Breast epithelium (tissue), 4 donors: ENCODE data around the gene CD44. TPM values are rescaled to one million over a fixed set of nuclear protein-coding genes. Genes with fewer than 3 reads are reported as not detected.

Experiments
- DNase-seq, 2 donors: peaks; one replicate each; pipeline ENCODE4 v3.0.0-alpha.2; 2019; ENCODE audit warnings: low spot score in 2 of 2
- H3K27ac ChIP-seq, 2 donors: fragments of 200-600 bp; sonication (generic) in 1 of 2; one replicate each; pipeline ENCODE4 v1.5.1; 2016 to 2019; ENCODE audit warnings: mild to moderate bottlenecking in 1 of 2
- H3K27me3 ChIP-seq, 2 donors: fragments of 200-600 bp; sonication (generic) in 1 of 2; one replicate each; pipeline versions ENCODE4 v1.5.1 to v1.6.0; 2017 to 2019; ENCODE audit warnings: control low read depth in 1 of 2, mild to moderate bottlenecking in 1 of 2
- H3K36me3 ChIP-seq: fragments of 200-600 bp; one replicate; pipeline ENCODE4 v1.5.1; 2019
- H3K4me1 ChIP-seq, 2 donors: fragments of 200-600 bp; sonication (generic); one replicate each; pipeline ENCODE4 v1.5.1; 2016 to 2019; ENCODE audit warnings: control low read depth in 1 of 2
- H3K4me3 ChIP-seq, 3 donors: fragments of 200-600 bp; sonication (generic); 1 replicate in 2 of 3; 2 replicates in 1 of 3; pipeline ENCODE4 v1.5.1; 2016 to 2019; ENCODE audit warnings: mild to moderate bottlenecking in 3 of 3, moderate library complexity in 2 of 3
- H3K9me3 ChIP-seq, 2 donors: fragments of 200-600 bp; sonication (generic) in 1 of 2; one replicate each; pipeline ENCODE4 v1.5.1; 2016 to 2019; ENCODE audit warnings: control low read depth in 1 of 2
- CTCF ChIP-seq, 3 donors: fragments of 450-650 bp; IDR thresholded peaks; one replicate each; pipeline ENCODE4 v1.5.1; 2016 to 2017; ENCODE audit warnings: antibody characterized with exemption in 3 of 3, mild to moderate bottlenecking in 3 of 3, moderate library complexity in 3 of 3
- POLR2A ChIP-seq: fragments of 450-650 bp; IDR thresholded peaks from one replicate; pipeline ENCODE4 v1.6.1; 2016; ENCODE audit warnings: antibody characterized with exemption, mild to moderate bottlenecking, moderate library complexity
- POLR2AphosphoS5 ChIP-seq, 3 donors: sonication (generic); formaldehyde crosslinking; IDR thresholded peaks; one replicate each; pipeline ENCODE4 v1.6.1; 2017; ENCODE audit warnings: antibody characterized with exemption in 3 of 3
- intact Hi-C: fragments of 100-400 bp; cut with DNase I; formaldehyde crosslinking; loops from one replicate; pipeline ENCODE4 v1.15.1; 2023; ENCODE audit warnings: low total_unique reads
- total RNA-seq, 3 donors: library from RNA; depleted of rRNA; stranded (reverse); fragments of >200 nt; gene quantifications; one replicate each; pipeline ENCODE4 v1.1.0, GENCODE V29; 2016

Gene CD44
- total RNA-seq, 3 donors from 2014 or later: 255 to 348 (median 269) TPM

- Histone ChIP-seq H3K4me3 (no peak overlapping the region), H3K4me1 (no peaks in the 10 kb centered on the region), H3K27ac (no peak overlapping the region), H3K9me3 (no peaks in the 10 kb centered on the region), H3K27me3 (no peaks in the 10 kb centered on the region), H3K36me3 (no peaks in the 10 kb centered on the region)
- intact Hi-C loops: no loop called here
- no peak for DNase-seq
- TF ChIP-seq POLR2A (no peak), CTCF (IDR thresholded peaks at IDR 0.05) (no peak), POLR2AphosphoS5 (IDR thresholded peaks at IDR 0.05) (no peak)
Measured at GRCh38 chr11:35250192-35250591, 111.2 kb downstream of the CD44 start.

- no peak for DNase-seq
- no peaks in the 10 kb centered on the region for H3K27me3 ChIP-seq
- H3K27ac ChIP-seq: no peak overlapping the region
- H3K4me1 ChIP-seq: no peaks in the 10 kb centered on the region
- TF ChIP-seq POLR2A (no peak), POLR2AphosphoS5 (IDR thresholded peaks at IDR 0.05) (no peak), CTCF (IDR thresholded peaks at IDR 0.05) (no peak)
- H3K36me3 ChIP-seq: no peaks in the 10 kb centered on the region
- intact Hi-C loops: no loop called here
- H3K4me3 ChIP-seq: no peak overlapping the region
- H3K9me3 ChIP-seq: no peaks in the 10 kb centered on the region
Measured at GRCh38 chr11:35250621-35251020, 111.7 kb downstream of the CD44 start.

GRCh38 chr11:35253237-35253636, 114.3 kb downstream of the CD44 start:
- intact Hi-C loops: no loop called here
- no peak for TF ChIP-seq CTCF (IDR thresholded peaks at IDR 0.05)
- TF ChIP-seq POLR2A: no peak
- no peak for TF ChIP-seq POLR2AphosphoS5 (IDR thresholded peaks at IDR 0.05)
- no peak for DNase-seq
- Histone ChIP-seq H3K27ac (no peak overlapping the region), H3K4me3 (no peak overlapping the region), H3K4me1 (no peaks in the 10 kb centered on the region), H3K9me3 (no peaks in the 10 kb centered on the region), H3K27me3 (no peaks in the 10 kb centered on the region), H3K36me3 (no peaks in the 10 kb centered on the region)

GRCh38 chr11:35255514-35255913, 116.5 kb downstream of the CD44 start:
- H3K4me1 ChIP-seq: no peaks in the 10 kb centered on the region
- intact Hi-C loops: no loop called here
- TF ChIP-seq CTCF (IDR thresholded peaks at IDR 0.05): no peak
- no peak for TF ChIP-seq POLR2A
- no peak for TF ChIP-seq POLR2AphosphoS5 (IDR thresholded peaks at IDR 0.05)
- no peak for DNase-seq
- H3K36me3 ChIP-seq: no peaks in the 10 kb centered on the region
- no peaks in the 10 kb centered on the region for H3K9me3 ChIP-seq
- H3K27ac ChIP-seq: no peak overlapping the region
- H3K4me3 ChIP-seq: no peak overlapping the region
- H3K27me3 ChIP-seq: no peaks in the 10 kb centered on the region

- H3K4me1 ChIP-seq: no peaks in the 10 kb centered on the region
Measured at GRCh38 chr11:35256296-35256695, 117.3 kb downstream of the CD44 start.

More at GRCh38 chr11:35256296-35256695, 117.3 kb downstream of the CD44 start:
- TF ChIP-seq CTCF (IDR thresholded peaks at IDR 0.05) (no peak), POLR2AphosphoS5 (IDR thresholded peaks at IDR 0.05) (no peak), POLR2A (no peak)
- DNase-seq: no peak
- no peak overlapping the region for H3K27ac ChIP-seq
- no peak overlapping the region for H3K4me3 ChIP-seq
- intact Hi-C loops: no loop called here
- H3K27me3 ChIP-seq: no peaks in the 10 kb centered on the region
- H3K9me3 ChIP-seq: no peaks in the 10 kb centered on the region
- no peaks in the 10 kb centered on the region for H3K36me3 ChIP-seq
